IMR-90 (cell line): ENCODE data around the gene MOB3B.

Experiments
- CTCF ChIP-seq: conservative IDR thresholded peaks from 2 replicates; pipeline ENCODE4 v1.5.1; 2012; ENCODE audit warnings: mild to moderate bottlenecking, low read depth, low read length, improper control_type of control experiment
- POLR2A ChIP-seq: IDR thresholded peaks from 2 replicates; pipeline ENCODE4 v1.6.1; 2012; ENCODE audit warnings: mild to moderate bottlenecking, low read depth, low read length

- TF ChIP-seq CTCF: no peak
- no peak for TF ChIP-seq POLR2A
These were observed 141.9 kb downstream of the MOB3B start for GRCh38 chr9:27387722-27388121.
